ENCODE results near the gene SP2.

SP2 gene

GRCh38 chr17:47953909-47954308, 57.9 kb downstream of the SP2 start:
- FAIRE-seq = no peak

DNA sequence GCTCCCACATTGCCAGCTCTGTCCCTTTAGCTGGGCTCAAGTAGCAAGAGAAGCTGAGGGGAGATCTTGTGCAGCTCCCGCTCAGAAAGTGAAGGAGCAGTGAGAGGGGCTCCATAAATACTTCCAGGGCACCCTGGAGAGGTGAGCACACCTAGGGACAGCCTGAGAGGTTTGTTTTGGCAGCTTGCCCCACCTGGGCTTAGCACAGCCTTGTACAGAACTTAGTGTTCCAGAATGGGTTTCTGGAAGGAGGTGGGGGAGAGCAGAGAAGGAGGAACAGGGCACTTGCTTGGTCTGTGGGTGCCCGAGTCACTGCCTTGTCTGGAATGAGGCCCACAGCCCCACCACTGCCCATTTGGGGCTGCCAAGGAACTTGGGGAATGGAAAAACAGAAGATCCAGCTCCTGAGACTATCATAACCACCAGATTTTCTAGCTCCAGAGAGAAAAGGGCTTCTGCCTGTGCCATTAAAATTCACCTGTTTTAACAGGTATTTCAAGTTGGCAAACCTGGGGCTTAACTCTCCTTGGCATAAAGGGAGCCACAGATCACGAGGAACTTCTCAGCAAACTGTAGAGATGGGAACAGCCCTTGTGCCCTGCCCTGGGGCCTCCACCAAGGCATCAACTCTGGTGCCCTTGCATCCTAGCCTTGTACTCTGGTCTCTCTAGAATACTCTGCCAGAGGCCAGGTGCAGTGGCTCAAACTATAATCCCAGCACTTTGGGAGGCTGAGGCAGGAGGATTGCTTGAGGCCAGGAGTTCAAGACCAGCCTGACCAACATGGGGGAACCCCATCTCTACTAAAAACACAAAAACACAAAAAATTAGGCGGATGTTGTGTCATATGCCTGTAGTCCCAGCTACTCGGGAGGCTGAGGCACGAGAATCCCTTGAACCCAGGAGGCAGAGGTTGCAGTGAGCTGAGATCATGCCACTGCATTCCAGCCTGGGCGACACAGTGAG, 59.7 kb downstream of the SP2 start:
- FAIRE-seq = no peak

GRCh38 chr17:47956791-47957590, 61.0 kb downstream of the SP2 start:
- no peak for FAIRE-seq

- FAIRE-seq = no peak
These were observed 61.8 kb downstream of the SP2 start, which contains the start of gene PRR15L for GRCh38 chr17:47957591-47958490. TSS of gene PRR15L (minus strand) at chr17:47957883. CDS start at chr17:47953234, 4,649 bp downstream.

DNA sequence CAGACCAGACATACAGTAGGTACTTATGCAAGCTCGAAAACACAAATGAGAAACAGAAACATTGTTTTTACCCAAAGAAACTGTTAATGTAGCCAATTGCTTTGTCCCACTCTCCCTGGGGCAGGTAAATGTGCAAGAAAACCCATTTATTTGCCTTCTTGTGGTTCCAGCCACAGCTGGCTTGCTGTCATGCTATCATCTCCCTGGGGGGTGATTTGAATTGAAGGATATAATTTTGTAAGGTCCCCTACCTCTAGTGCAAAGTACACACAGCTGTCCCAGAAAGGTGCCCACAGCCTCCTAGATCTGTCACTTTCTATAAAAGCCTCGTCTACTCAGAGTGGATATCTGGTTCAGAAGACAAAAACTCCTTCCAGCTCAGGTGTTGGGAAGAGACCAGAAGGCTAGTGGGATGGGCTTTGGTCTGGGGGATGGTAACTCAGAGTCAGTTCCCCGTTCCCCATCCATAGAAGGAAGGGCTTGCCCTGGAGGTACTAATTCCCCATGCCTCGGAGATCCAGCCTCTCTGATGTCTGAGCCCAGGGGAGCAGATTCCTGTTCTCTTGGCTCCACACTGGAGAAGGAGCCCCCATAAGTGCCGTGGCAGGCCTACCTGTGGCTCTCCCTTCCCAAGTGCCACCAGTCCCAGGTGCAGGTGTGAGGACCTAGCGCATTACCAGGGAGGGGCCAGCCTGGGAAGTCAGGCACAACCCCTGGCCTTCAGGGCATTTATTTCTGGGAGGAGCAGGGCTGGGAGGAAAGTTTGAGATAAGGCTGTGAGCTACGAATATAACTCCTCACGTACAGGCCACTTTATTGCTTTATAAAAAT, 64.0 kb downstream of the SP2 start:
- no peak for FAIRE-seq

- no peak for FAIRE-seq
These were observed 65.4 kb downstream of the SP2 start for GRCh38 chr17:47961406-47961805.

- FAIRE-seq = no peak
These were observed 66.9 kb downstream of the SP2 start for GRCh38 chr17:47962901-47963300.

GRCh38 chr17:47964856-47965255, 68.8 kb downstream of the SP2 start:
- FAIRE-seq = no peak

DNA sequence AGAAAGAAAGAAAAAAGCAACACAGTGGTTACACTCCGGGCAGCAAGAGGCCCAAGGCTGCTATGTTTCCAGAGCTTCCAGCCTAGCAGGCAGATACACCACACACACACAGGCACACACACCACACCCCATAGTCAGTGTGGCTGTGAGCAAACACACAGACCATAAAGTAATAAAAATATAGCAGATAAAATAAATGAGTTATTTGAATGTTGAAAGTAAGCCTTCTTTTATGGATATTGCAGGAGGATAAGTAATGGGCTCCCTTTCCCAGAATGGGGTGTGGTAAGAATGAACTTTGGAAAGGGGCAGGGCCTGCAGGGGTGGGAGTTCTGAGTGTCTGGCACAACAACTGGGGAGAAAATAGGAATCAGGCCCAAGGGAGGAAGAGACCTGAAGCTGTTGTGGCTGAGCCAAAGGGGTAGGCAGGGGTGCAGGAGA, 70.1 kb downstream of the SP2 start:
- no peak for FAIRE-seq

- FAIRE-seq = no peak
These were observed 71.7 kb downstream of the SP2 start for GRCh38 chr17:47967607-47968252.

DNA sequence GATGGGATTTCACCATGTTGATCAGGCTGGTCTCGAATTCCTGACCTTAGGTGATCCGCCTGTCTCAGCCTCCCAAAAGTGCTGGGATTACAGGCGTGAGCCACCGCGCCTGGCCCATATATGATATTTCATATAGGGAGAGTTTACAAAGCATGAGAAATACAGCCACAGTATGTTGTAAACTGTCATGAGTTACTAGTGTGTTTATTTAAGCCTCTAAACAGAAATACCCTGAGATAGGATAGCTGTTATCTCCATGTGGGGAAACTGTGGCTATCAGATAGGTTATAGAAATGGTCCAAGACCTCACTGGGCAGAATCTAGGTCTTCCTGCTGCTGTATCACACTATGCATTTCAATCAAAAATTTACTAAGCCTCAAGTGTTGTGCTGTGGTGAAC, 72.8 kb downstream of the SP2 start:
- no peak for FAIRE-seq

- FAIRE-seq = no peak
These were observed 74.1 kb downstream of the SP2 start for GRCh38 chr17:47969930-47970724.

- FAIRE-seq = peak; percentile 99
These were observed 74.9 kb downstream of the SP2 start, which contains the start of gene CDK5RAP3 for GRCh38 chr17:47970725-47971499. TSS of gene CDK5RAP3 (plus strand) at chr17:47971113. CDS start at chr17:47971147, 34 bp downstream.

GRCh38 chr17:47973541-47973940, 77.5 kb downstream of the SP2 start:
- no peak for FAIRE-seq

DNA sequence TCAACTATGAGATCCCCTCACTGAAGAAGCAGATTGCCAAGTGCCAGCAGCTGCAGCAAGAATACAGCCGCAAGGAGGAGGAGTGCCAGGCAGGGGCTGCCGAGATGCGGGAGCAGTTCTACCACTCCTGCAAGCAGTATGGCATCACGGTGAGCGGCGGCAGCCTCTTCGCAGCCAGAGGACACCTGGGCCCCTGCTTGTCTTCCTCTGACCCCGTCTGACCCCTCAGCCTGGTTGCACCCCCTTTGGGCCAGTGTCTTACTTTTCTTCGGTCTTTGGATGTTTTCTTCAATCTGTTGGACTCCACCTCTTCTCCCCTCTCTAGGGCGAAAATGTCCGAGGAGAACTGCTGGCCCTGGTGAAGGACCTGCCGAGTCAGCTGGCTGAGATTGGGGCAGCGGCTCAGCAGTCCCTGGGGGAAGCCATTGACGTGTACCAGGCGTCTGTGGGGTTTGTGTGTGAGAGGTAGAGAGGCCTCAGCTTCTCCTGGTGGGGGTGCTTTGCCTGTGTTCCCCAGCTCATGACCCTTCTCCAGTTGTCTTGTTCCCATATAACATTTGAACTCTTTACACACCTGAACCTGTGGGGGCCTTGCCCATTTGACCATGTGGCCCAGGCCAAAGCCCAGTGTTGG, 79.3 kb downstream of the SP2 start:
- FAIRE-seq = no peak

- FAIRE-seq = no peak
These were observed 79.8 kb downstream of the SP2 start for GRCh38 chr17:47975823-47976205.

- no peak for FAIRE-seq
These were observed 82.3 kb downstream of the SP2 start for GRCh38 chr17:47978324-47978723.
